Neural cell (in vitro differentiated cells): ENCODE data around the gene EHMT2.

Source experiments
- EP300 ChIP-seq: fragments of 450-650 bp; conservative IDR thresholded peaks from 2 replicates; pipeline ENCODE4 v1.6.1; 2014; ENCODE audit warnings: antibody characterized with exemption, mild to moderate bottlenecking, moderate library complexity; ENCODE audit not compliant: poor library complexity, severe bottlenecking
- EZH2 ChIP-seq: fragments of 200-600, 300-800 bp; shearing (Covaris generic), sonication (generic); IDR thresholded peaks from 2 replicates; pipeline ENCODE4 v1.6.1; 2014; ENCODE audit warnings: antibody characterized with exemption, low read length, borderline replicate concordance, mild to moderate bottlenecking; ENCODE audit not compliant: insufficient read depth, poor library complexity, severe bottlenecking
- POLR2AphosphoS5 ChIP-seq: IDR thresholded peaks from 2 replicates; pipeline ENCODE4 v1.6.1; 2012
- RAD21 ChIP-seq: fragments of 450-650 bp; conservative IDR thresholded peaks from 2 replicates; pipeline ENCODE4 v1.6.1; 2014; ENCODE audit warnings: antibody characterized with exemption, mild to moderate bottlenecking, moderate library complexity
- SMC3 ChIP-seq: fragments of 450-650 bp; conservative IDR thresholded peaks from 2 replicates; pipeline ENCODE4 v1.6.1; 2014; ENCODE audit warnings: antibody characterized with exemption, mild to moderate bottlenecking, moderate library complexity; ENCODE audit not compliant: poor library complexity
- TAF1 ChIP-seq: IDR thresholded peaks from 2 replicates; pipeline ENCODE4 v1.6.1; 2012; ENCODE audit warnings: low read depth
- TF ChIP-seq, protein P1 (sequence below): fragments of 450-650 bp; IDR thresholded peaks from 2 replicates; pipeline ENCODE4 v1.5.1; 2014; ENCODE audit warnings: antibody characterized with exemption, mild to moderate bottlenecking, moderate library complexity; ENCODE audit not compliant: poor library complexity, severe bottlenecking
- TF ChIP-seq, protein P2 (sequence below): IDR thresholded peaks from 2 replicates; pipeline ENCODE4 v1.6.1; 2012; ENCODE audit warnings: borderline replicate concordance

DNA sequence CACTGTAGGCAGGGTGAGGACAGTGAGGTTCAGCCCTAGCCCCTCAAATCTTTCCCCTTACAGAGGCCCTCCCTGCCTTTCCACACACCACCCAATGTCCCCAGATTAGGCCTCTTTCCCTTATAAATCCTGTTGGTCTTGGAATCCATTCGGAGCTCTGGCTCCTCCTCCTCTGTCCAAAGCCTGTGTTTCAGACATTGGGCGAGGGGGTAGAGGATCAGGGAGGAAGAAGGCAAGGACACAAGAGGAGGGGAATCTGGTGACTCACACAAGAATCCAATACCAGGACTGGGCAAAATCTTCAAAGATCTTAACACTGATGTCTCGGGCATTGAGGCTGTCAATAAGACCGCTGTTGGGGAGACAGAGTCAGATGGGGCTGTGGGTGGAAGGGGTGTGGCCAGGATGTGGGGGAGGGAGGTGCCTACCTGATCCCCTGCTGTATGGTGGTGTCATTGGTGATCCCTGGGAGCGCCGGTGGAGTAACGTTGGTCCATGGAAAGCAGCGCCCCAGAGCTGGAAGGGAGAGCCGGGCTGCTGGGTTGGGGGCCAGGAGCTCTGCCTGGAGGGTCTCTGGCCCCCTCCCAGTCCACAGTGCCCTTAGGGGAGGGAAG is 26.3 kb downstream of the EHMT2 start:
- TF ChIP-seq, protein P1, sequence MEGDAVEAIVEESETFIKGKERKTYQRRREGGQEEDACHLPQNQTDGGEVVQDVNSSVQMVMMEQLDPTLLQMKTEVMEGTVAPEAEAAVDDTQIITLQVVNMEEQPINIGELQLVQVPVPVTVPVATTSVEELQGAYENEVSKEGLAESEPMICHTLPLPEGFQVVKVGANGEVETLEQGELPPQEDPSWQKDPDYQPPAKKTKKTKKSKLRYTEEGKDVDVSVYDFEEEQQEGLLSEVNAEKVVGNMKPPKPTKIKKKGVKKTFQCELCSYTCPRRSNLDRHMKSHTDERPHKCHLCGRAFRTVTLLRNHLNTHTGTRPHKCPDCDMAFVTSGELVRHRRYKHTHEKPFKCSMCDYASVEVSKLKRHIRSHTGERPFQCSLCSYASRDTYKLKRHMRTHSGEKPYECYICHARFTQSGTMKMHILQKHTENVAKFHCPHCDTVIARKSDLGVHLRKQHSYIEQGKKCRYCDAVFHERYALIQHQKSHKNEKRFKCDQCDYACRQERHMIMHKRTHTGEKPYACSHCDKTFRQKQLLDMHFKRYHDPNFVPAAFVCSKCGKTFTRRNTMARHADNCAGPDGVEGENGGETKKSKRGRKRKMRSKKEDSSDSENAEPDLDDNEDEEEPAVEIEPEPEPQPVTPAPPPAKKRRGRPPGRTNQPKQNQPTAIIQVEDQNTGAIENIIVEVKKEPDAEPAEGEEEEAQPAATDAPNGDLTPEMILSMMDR: no peak
- no peak for TF ChIP-seq POLR2AphosphoS5
- TF ChIP-seq EZH2: no peak
- no peak for TF ChIP-seq EP300
- TF ChIP-seq, protein P2, sequence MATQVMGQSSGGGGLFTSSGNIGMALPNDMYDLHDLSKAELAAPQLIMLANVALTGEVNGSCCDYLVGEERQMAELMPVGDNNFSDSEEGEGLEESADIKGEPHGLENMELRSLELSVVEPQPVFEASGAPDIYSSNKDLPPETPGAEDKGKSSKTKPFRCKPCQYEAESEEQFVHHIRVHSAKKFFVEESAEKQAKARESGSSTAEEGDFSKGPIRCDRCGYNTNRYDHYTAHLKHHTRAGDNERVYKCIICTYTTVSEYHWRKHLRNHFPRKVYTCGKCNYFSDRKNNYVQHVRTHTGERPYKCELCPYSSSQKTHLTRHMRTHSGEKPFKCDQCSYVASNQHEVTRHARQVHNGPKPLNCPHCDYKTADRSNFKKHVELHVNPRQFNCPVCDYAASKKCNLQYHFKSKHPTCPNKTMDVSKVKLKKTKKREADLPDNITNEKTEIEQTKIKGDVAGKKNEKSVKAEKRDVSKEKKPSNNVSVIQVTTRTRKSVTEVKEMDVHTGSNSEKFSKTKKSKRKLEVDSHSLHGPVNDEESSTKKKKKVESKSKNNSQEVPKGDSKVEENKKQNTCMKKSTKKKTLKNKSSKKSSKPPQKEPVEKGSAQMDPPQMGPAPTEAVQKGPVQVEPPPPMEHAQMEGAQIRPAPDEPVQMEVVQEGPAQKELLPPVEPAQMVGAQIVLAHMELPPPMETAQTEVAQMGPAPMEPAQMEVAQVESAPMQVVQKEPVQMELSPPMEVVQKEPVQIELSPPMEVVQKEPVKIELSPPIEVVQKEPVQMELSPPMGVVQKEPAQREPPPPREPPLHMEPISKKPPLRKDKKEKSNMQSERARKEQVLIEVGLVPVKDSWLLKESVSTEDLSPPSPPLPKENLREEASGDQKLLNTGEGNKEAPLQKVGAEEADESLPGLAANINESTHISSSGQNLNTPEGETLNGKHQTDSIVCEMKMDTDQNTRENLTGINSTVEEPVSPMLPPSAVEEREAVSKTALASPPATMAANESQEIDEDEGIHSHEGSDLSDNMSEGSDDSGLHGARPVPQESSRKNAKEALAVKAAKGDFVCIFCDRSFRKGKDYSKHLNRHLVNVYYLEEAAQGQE: no peak
- no peak for TF ChIP-seq RAD21
- TF ChIP-seq TAF1: no peak
- TF ChIP-seq SMC3: no peak
